Dermis microvascular lymphatic vessel endothelial cell (primary cell): ENCODE measurements around the gene GOLGA8N. TPM values are rescaled to one million over a fixed set of nuclear protein-coding genes. Genes with fewer than 3 reads are reported as not detected.
A peak's percentile ranks its signal among the peaks of the same experiment; 100 is the strongest.

Experiments
- DNase-seq, 2 donors: peaks; one replicate each; pipeline versions ENCODE4 v3.0.0 to v3.0.0-alpha.2; 2010; ENCODE audit warnings: low read depth in 2 of 2
- total RNA-seq: library from RNA; depleted of rRNA; stranded (reverse); fragments of >200 nt; gene quantifications from 2 replicates; pipeline ENCODE4 v1.2.1, GENCODE V29; 2014

Gene GOLGA8N
- total RNA-seq, 1 donor from 2014 or later = 0.39 TPM

DNA sequence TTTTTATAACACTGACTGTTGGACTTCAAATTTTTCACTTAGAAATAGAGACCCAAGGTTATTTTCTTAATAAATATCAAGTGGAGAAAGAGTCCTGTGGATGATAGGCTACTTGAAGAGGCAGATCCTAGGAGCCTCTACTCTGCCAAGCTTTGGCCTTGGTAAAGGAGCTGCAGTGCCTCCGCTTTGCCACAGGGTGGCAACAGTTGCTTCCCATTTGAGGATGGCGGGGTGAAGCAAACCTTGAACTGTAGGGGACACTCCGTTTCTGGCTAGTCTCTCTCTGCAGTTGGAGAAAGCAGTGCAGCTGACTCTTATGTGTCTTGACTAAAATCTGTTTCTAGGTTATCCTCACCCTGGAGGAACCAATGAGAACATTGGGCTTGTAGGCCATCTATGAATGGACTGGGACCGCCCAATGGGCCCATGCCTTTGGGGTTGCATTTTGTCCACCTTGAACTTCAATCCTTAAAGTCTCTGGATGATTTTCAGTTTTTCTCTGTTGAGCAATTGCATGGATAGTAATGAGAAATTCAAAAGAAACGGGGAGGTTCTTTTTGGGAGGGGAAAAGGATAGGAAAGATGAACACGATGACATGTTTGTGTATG is 58.1 kb downstream of the GOLGA8N start:
- DNase-seq = peak; percentile 14 to 62

DNA sequence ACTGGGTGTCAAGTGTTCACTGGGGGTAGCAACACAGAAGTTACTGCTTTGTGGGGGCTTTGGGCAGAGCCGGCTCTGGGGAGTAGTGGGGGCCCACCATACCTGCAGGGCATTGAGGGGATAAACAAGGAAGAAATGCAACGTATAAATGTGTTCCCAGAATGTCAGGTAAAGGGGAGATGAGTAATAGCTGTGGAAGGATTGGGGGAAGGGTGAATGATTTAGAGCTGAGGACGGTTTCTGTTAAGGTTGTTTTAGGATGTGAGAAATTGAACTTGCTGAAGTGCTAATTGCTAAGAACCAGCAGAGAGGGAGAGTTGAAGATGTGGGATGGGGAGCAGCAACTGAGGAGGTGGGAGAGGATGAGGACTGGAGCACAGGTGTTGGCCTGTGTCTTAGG is 58.9 kb downstream of the GOLGA8N start:
- DNase-seq = no peak

DNA sequence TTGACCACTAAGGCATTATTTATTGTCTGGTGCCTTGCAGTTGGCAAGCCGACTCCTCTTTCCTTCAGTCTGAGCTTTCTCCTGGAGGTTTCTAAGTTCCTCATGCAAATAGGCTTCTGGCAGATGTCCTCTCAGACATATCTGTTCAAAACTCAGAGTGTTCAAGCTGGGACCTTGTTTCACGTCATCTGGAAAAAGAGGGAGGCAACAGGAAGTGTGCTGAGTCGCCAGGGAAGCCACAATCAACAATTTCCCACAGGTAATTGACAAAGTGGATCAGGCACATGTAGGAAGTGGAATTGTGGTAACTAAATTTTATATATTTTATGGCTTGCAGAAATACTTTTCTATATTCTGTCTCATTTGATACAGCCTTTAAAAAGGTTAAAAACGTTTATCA is 62.8 kb downstream of the GOLGA8N start:
- DNase-seq = no peak

DNA sequence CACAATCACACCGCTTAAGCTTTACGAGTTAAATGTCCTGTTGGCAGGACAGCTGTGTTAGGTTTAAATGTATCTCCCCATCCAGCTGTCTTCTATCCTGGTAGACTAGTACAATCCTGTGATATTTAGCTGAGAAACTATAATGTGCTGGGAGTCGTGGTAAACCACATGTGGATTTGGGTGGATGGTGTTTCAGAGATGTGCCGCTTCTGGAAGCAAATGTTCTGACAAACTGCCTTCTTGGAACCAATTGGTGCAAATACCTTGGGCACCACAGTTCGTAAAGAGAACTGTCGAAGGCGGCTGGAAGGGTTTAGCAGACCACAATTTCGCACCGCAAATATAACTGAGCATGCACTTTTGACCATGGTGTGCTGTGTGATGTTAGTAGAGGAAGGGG is 63.2 kb downstream of the GOLGA8N start:
- DNase-seq = no peak

Other genes starting within 250 kb of the GOLGA8N start
- gene GOLGA8K, start 190.2 kb upstream of the GOLGA8N start, total RNA-seq = 0.13 and 0.39 TPM in 2 replicates
- under 0.01 and 0.13 TPM in 2 replicates for gene GOLGA8O, start 137.8 kb upstream of the GOLGA8N start, total RNA-seq
- gene ARHGAP11A, start 22.0 kb downstream of the GOLGA8N start, total RNA-seq = 5.7 and 13.4 TPM in 2 replicates
- gene SCG5, start 48.3 kb downstream of the GOLGA8N start, total RNA-seq = 0.39 and 0.51 TPM in 2 replicates
- under 0.01 and 0.13 TPM in 2 replicates for gene GREM1, start 124.5 kb downstream of the GOLGA8N start, total RNA-seq